Heart left ventricle (tissue), 13 donors: ENCODE results near the gene RDM1.

Source experiments
- CTCF ChIP-seq, 12 donors: fragments of 200-600 bp; sonication (generic) in 4 of 12; IDR thresholded peaks; one replicate each; pipeline versions ENCODE4 v1.5.0 to v1.8.0; 2018 to 2022; ENCODE audit warnings: antibody characterized with exemption in 12 of 12, mild to moderate bottlenecking in 5 of 12
- POLR2A ChIP-seq, 2 donors: fragments of 450-650 bp; IDR thresholded peaks; one replicate each; pipeline ENCODE4 v1.6.1; 2017; ENCODE audit warnings: antibody characterized with exemption in 2 of 2, mild to moderate bottlenecking in 2 of 2, moderate library complexity in 2 of 2
- donor health status: ischemic (EF 13 %, LVEDD 7.1; RV severe dilation, severe dysfunction).
- donor health status: DM: no; HTN: yes; CAD: no.
- donor health status: DM: no; HTN: no; CAD: no.
- donor health status: ischemic (EF 25% LVEDD 6.9; RV normal size, moderate dysfunction).
- donor health status: ischemic (EF 25% LVEDD 5.7; RV mildly dilated, moderate dysfunction).
- donor health status: ischemic (EF 35%, LVEDD 5.7; RV mildly dilated, moderate dysfunction).
- donor health status: nonischemic (EF 11% LVEDD 7.7; RV severe dilation, severe dysfunction).
- donor health status: DM: yes; HTN: yes; CAD: no.
- donor health status: PGD.
- donor health status: ischemic (EF 29% LVEDD 5.4; RV normal size, mild dysfunction).
- donor health status: nonischemic (EF 23%, LVEDD 6.1; RV moderate dilation, normal function).

DNA sequence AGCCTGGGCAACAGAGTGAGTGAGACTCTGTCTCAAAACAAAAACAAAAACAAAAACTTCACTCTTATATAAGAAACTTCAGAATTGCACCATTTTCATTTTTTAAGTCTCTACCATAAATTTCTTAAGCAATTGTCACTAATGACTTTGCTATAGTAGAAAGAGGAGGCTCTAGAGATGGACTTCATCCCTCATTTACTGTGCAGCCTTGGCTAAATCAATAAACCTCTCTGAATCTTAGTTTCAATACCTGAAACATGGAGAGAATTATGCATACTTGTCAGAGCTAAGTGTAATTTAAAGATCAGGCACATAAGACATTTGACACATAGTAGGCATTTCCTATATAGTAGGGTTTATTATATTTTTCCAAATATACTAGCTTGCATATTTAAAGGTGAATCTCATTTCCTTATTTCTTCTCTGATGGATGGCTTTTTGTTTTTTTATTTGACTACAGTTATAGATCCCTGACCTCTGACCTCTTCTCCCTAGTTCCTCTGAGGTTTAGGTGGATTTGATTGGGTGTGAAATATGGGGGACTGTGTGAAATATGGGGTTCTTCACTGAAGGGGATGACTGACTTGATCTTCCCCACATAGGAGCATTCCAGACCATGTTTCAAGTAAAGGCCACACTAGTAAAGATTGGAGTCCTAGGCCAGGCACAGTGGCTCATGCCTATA lies 53.1 kb downstream of the RDM1 start:
- TF ChIP-seq CTCF (IDR thresholded peaks at IDR 0.05) (no peak), POLR2A (IDR thresholded peaks at IDR 0.05) (no peak)
